Measurements from ENCODE around the gene SLC40A1. TPM values are rescaled to one million over a fixed set of nuclear protein-coding genes. Genes with fewer than 3 reads are reported as not detected.

SLC40A1 gene
- total and polyA plus RNA-seq, 2 of the 13 experiments (the other 11 are each of a cell fraction or from before 2014, with no cell fraction given), result 10.6 to 24.9 TPM

GRCh38 chr2:189526241-189526640, 54.3 kb downstream of the SLC40A1 start:
- intact Hi-C loops (cut with micrococcal nuclease; ENCODE audit: unreplicated experiment) (no loop called here), in situ Hi-C loops (cut with HindIII; ENCODE audit: extremely low pct_ligation_motif_present, low pct_unique_long_range_greater_than_20kb) (no loop called here)
- 73% methylated on average over 2 of the region's 2 CpGs for WGBS (ENCODE audit: low lambda C conversion rate)
- POLR2A ChIA-PET, result no interaction called here
- H2AFZ ChIP-seq (ENCODE audit: low read length), result no peak overlapping the region
- BruUV-seq (replicated peaks), result no TSS peak
- H3K4me3 ChIP-seq (replicated peaks in 1 of 3; ENCODE audit: insufficient read depth in 1 of 3, low read depth in 2 of 3, low read length in 3 of 3), result no peak overlapping the region
- DNase-seq (ENCODE audit: low spot score) (no peak), ATAC-seq (no peak), FAIRE-seq (no peak)
- no peaks in the 10 kb centered on the region for H3K9me3 ChIP-seq (ENCODE audit: low read length)
- H3K79me2 ChIP-seq (ENCODE audit: insufficient read depth, low read length), result no peaks in the 10 kb centered on the region
- H3K36me3 ChIP-seq (replicated peaks in 1 of 2; ENCODE audit: control insufficient read depth in 1 of 2, insufficient read depth in 2 of 2, low read length in 2 of 2), result no peaks in the 10 kb centered on the region
- CTCF ChIA-PET (ENCODE audit: low intra/inter-chr PET ratio, low total read pairs), result no interaction called here
- H4K20me1 ChIP-seq (ENCODE audit: insufficient read depth, low read length), result no peaks in the 10 kb centered on the region
- H3K27ac ChIP-seq (ENCODE audit: extremely low read length, insufficient read depth, low read length), result no peak overlapping the region
- H3K4me1 ChIP-seq (ENCODE audit: insufficient read depth, low read length), result peaks cover 52% of the 10 kb centered on the region
- H3K4me2 ChIP-seq (ENCODE audit: low read depth, low read length), result no peak overlapping the region
- no peak overlapping the region for H3K9ac ChIP-seq (ENCODE audit: insufficient read depth, low read depth, low read length)
- no peak for TF ChIP-seq CBX2 (IDR thresholded peaks at IDR 0.05; ENCODE audit: low read depth, low read length)
- no peak for TF ChIP-seq CBX2 (CRISPR knock-in tag; IDR thresholded peaks at IDR 0.05; ENCODE audit: low read depth)
- no peak for TF ChIP-seq POLR2G (IDR thresholded peaks at IDR 0.05; ENCODE audit: low read depth, low read length)
- TF ChIP-seq, protein P1, sequence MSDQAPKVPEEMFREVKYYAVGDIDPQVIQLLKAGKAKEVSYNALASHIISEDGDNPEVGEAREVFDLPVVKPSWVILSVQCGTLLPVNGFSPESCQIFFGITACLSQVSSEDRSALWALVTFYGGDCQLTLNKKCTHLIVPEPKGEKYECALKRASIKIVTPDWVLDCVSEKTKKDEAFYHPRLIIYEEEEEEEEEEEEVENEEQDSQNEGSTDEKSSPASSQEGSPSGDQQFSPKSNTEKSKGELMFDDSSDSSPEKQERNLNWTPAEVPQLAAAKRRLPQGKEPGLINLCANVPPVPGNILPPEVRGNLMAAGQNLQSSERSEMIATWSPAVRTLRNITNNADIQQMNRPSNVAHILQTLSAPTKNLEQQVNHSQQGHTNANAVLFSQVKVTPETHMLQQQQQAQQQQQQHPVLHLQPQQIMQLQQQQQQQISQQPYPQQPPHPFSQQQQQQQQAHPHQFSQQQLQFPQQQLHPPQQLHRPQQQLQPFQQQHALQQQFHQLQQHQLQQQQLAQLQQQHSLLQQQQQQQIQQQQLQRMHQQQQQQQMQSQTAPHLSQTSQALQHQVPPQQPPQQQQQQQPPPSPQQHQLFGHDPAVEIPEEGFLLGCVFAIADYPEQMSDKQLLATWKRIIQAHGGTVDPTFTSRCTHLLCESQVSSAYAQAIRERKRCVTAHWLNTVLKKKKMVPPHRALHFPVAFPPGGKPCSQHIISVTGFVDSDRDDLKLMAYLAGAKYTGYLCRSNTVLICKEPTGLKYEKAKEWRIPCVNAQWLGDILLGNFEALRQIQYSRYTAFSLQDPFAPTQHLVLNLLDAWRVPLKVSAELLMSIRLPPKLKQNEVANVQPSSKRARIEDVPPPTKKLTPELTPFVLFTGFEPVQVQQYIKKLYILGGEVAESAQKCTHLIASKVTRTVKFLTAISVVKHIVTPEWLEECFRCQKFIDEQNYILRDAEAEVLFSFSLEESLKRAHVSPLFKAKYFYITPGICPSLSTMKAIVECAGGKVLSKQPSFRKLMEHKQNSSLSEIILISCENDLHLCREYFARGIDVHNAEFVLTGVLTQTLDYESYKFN (CRISPR knock-in tag; conservative IDR thresholded peaks at IDR 0.05), result no peak
- TF ChIP-seq, protein P2, sequence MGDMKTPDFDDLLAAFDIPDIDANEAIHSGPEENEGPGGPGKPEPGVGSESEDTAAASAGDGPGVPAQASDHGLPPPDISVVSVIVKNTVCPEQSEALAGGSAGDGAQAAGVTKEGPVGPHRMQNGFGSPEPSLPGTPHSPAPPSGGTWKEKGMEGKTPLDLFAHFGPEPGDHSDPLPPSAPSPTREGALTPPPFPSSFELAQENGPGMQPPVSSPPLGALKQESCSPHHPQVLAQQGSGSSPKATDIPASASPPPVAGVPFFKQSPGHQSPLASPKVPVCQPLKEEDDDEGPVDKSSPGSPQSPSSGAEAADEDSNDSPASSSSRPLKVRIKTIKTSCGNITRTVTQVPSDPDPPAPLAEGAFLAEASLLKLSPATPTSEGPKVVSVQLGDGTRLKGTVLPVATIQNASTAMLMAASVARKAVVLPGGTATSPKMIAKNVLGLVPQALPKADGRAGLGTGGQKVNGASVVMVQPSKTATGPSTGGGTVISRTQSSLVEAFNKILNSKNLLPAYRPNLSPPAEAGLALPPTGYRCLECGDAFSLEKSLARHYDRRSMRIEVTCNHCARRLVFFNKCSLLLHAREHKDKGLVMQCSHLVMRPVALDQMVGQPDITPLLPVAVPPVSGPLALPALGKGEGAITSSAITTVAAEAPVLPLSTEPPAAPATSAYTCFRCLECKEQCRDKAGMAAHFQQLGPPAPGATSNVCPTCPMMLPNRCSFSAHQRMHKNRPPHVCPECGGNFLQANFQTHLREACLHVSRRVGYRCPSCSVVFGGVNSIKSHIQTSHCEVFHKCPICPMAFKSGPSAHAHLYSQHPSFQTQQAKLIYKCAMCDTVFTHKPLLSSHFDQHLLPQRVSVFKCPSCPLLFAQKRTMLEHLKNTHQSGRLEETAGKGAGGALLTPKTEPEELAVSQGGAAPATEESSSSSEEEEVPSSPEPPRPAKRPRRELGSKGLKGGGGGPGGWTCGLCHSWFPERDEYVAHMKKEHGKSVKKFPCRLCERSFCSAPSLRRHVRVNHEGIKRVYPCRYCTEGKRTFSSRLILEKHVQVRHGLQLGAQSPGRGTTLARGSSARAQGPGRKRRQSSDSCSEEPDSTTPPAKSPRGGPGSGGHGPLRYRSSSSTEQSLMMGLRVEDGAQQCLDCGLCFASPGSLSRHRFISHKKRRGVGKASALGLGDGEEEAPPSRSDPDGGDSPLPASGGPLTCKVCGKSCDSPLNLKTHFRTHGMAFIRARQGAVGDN (CRISPR knock-in tag; IDR thresholded peaks at IDR 0.05), result no peak
- no peak for TF ChIP-seq ZFP36L2 (CRISPR knock-in tag; IDR thresholded peaks at IDR 0.05)
- no peak for TF ChIP-seq ZNF598 (CRISPR knock-in tag; IDR thresholded peaks at IDR 0.05; ENCODE audit: borderline replicate concordance)
- TF ChIP-seq ZNF280D (CRISPR knock-in tag; IDR thresholded peaks at IDR 0.05), result no peak
- no peak for TF ChIP-seq PITX1 (CRISPR knock-in tag; IDR thresholded peaks at IDR 0.05)
- TF ChIP-seq, protein P3, sequence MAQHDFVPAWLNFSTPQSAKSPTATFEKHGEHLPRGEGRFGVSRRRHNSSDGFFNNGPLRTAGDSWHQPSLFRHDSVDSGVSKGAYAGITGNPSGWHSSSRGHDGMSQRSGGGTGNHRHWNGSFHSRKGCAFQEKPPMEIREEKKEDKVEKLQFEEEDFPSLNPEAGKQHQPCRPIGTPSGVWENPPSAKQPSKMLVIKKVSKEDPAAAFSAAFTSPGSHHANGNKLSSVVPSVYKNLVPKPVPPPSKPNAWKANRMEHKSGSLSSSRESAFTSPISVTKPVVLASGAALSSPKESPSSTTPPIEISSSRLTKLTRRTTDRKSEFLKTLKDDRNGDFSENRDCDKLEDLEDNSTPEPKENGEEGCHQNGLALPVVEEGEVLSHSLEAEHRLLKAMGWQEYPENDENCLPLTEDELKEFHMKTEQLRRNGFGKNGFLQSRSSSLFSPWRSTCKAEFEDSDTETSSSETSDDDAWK (CRISPR knock-in tag; IDR thresholded peaks at IDR 0.05), result no peak
- TF ChIP-seq SOX5 (CRISPR knock-in tag; IDR thresholded peaks at IDR 0.05; ENCODE audit: borderline replicate concordance), result no peak
- no peak for TF ChIP-seq DPF2 (CRISPR knock-in tag; IDR thresholded peaks at IDR 0.05; ENCODE audit: borderline replicate concordance, low read depth)
- H3K27me3 ChIP-seq (ENCODE audit: control insufficient read depth in 1 of 2, insufficient read depth in 2 of 2, low read length in 2 of 2), result no peaks in the 10 kb centered on the region
